HEK293T (cell line): ENCODE results near the gene DAO.

Experiments
- BHLHE40 ChIP-seq: fragments of 450-650 bp; IDR thresholded peaks from 2 replicates; pipeline ENCODE4 v1.6.1; 2016; ENCODE audit warnings: mild to moderate bottlenecking, moderate library complexity, borderline replicate concordance
- ELF4 ChIP-seq: fragments of 450-650 bp; IDR thresholded peaks from 2 replicates; pipeline ENCODE4 v1.6.1; 2017; ENCODE audit warnings: antibody characterized with exemption
- FOXK2 ChIP-seq: fragments of 450-650 bp; IDR thresholded peaks from 2 replicates; pipeline ENCODE4 v1.6.1; 2016; ENCODE audit warnings: mild to moderate bottlenecking
- LEF1 ChIP-seq: fragments of 450-650 bp; IDR thresholded peaks from 2 replicates; pipeline ENCODE4 v1.6.1; 2017; ENCODE audit warnings: mild to moderate bottlenecking, borderline replicate concordance
- PKNOX1 ChIP-seq: fragments of 450-650 bp; IDR thresholded peaks from 2 replicates; pipeline ENCODE4 v1.6.1; 2016
- SP1 ChIP-seq: fragments of 450-650 bp; IDR thresholded peaks from 2 replicates; pipeline ENCODE4 v1.6.1; 2017
- ZNF384 ChIP-seq: fragments of 450-650 bp; IDR thresholded peaks from 2 replicates; pipeline ENCODE4 v1.6.1; 2016

GRCh38 chr12:108875682-108876361 lies 4.1 kb upstream of the DAO start:
- TF ChIP-seq LEF1 (no peak), ZNF384 (no peak), SP1 (no peak), BHLHE40 (no peak), FOXK2 (no peak), PKNOX1 (no peak), ELF4 (no peak)
